ENCODE data around the gene STAT6. TPM values are rescaled to one million over a fixed set of nuclear protein-coding genes. Genes with fewer than 3 reads are reported as not detected.

Gene STAT6
- total and polyA plus RNA-seq, 10 of the 15 experiments (the other 5 are each of a cell fraction or from before 2014, with no cell fraction given) = 14.2 to 176 (median 89.6) TPM

- 27% methylated on average over 3 of the region's 4 CpGs for WGBS (ENCODE audit: insufficient coverage, insufficient replicate concordance, low lambda C conversion rate, missing lambda C conversion rate)
- no peak overlapping the region for H2AFZ ChIP-seq (ENCODE audit: control insufficient read depth, low read depth, low read length)
- intact Hi-C loops (cut with micrococcal nuclease; ENCODE audit: unreplicated experiment) = no loop called here
- no peak for FAIRE-seq
- ATAC-seq = no peak
- TF ChIP-seq NR2C1 (IDR thresholded peaks at IDR 0.05) = no peak
- no peak for TF ChIP-seq EGR1 (IDR thresholded peaks at IDR 0.05; ENCODE audit: borderline replicate concordance in 1 of 2, low read depth in 2 of 2, low read length in 2 of 2)
- no peak for TF ChIP-seq SIN3A (IDR thresholded peaks at IDR 0.05; ENCODE audit: low read depth, low read length)
- TF ChIP-seq, protein P1, sequence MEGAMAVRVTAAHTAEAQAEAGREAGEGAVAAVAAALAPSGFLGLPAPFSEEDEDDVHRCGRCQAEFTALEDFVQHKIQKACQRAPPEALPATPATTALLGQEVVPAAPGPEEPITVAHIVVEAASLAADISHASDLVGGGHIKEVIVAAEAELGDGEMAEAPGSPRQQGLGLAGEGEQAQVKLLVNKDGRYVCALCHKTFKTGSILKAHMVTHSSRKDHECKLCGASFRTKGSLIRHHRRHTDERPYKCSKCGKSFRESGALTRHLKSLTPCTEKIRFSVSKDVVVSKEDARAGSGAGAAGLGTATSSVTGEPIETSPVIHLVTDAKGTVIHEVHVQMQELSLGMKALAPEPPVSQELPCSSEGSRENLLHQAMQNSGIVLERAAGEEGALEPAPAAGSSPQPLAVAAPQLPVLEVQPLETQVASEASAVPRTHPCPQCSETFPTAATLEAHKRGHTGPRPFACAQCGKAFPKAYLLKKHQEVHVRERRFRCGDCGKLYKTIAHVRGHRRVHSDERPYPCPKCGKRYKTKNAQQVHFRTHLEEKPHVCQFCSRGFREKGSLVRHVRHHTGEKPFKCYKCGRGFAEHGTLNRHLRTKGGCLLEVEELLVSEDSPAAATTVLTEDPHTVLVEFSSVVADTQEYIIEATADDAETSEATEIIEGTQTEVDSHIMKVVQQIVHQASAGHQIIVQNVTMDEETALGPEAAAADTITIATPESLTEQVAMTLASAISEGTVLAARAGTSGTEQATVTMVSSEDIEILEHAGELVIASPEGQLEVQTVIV (IDR thresholded peaks at IDR 0.05; ENCODE audit: borderline replicate concordance, partially characterized antibody) = no peak
- TF ChIP-seq ZBTB40 (IDR thresholded peaks at IDR 0.05; ENCODE audit: borderline replicate concordance) = no peak
- TF ChIP-seq CREB1 (IDR thresholded peaks at IDR 0.05; ENCODE audit: low read depth) = no peak
- ChIA-PET SMC1A (ENCODE audit: uncharacterized antibody, unreplicated experiment) (no interaction called here), CTCF (interaction anchor here (0.8 kb wide), 1 partner anchor 61 kb away, joined by 3 read pairs; no protein-coding TSS in a partner anchor), POLR2A (no interaction called here), RAD21 (ENCODE audit: unreplicated experiment) (no interaction called here)
- no peaks in the 10 kb centered on the region for H4K20me1 ChIP-seq (ENCODE audit: control insufficient read depth, insufficient read depth)
- no peaks in the 10 kb centered on the region for H3K9me3 ChIP-seq (replicated peaks; ENCODE audit: control insufficient read depth, insufficient read depth, low read length)
- no peaks in the 10 kb centered on the region for H3K36me3 ChIP-seq (ENCODE audit: control insufficient read depth in 2 of 2, insufficient read depth in 2 of 2, low read length in 1 of 2)
- peaks cover 4% of the 10 kb centered on the region; the same call in 1 of the 2 replicates for H3K4me1 ChIP-seq (ENCODE audit: control insufficient read depth, insufficient read depth, low read length)
- no peak overlapping the region for H3K9ac ChIP-seq (ENCODE audit: control insufficient read depth, insufficient read depth, low read length)
- H3K27me3 ChIP-seq (replicated peaks in 1 of 2; ENCODE audit: control insufficient read depth in 2 of 2, insufficient read depth in 2 of 2, low read length in 1 of 2) = no peaks in the 10 kb centered on the region; a peak in 1 of 4 replicates
- in situ Hi-C loops (cut with MboI) = no loop called here
- H3K4me3 ChIP-seq = no peak overlapping the region
- H3K79me2 ChIP-seq (ENCODE audit: control insufficient read depth, insufficient read depth, low read length) = no peaks in the 10 kb centered on the region
- no peak for DNase-seq (ENCODE audit: low read depth, low spot score)
- no peak overlapping the region for H3K27ac ChIP-seq (ENCODE audit: control insufficient read depth, insufficient read depth)
- H3K4me2 ChIP-seq (ENCODE audit: control insufficient read depth, insufficient read depth) = no peak overlapping the region
- no TSS peak for BruUV-seq (replicated peaks)
Measured at GRCh38 chr12:57152639-57153038, 41.5 kb upstream of the STAT6 start.
